GM23338 (cell line): ENCODE results near the gene CD82. TPM values are rescaled to one million over a fixed set of nuclear protein-coding genes. Genes with fewer than 3 reads are reported as not detected.

ENCODE experiments used
- ATAC-seq: fragments of 200-7000 bp; cut with Tn5 transposase; 3 replicates; pipeline ENCODE4 v1.9.1; 2020
- DNase-seq: peaks from one replicate; pipeline ENCODE4 v3.0.0-alpha.2; 2015; ENCODE audit warnings: low spot score
- H2AFZ ChIP-seq: fragments of 200-600 bp; sonication (generic); 2 replicates; pipeline ENCODE4 v1.8.0; 2016; ENCODE audit warnings: antibody characterized with exemption, mild to moderate bottlenecking, moderate library complexity
- H3F3A ChIP-seq: fragments of 200-600 bp; sonication (generic); replicated peaks from 2 replicates; pipeline ENCODE4 v1.8.0; 2017; ENCODE audit warnings: antibody characterized with exemption, mixed run types, low read depth
- H3K27ac ChIP-seq: fragments of 200-600 bp; sonication (generic); 2 replicates; pipeline ENCODE4 v1.6.1; 2016; ENCODE audit warnings: low read depth
- H3K27me3 ChIP-seq: fragments of 200-600 bp; sonication (generic); 2 replicates; pipeline ENCODE4 v1.8.0; 2016; ENCODE audit warnings: mild to moderate bottlenecking, mixed run types, moderate library complexity; ENCODE audit not compliant: insufficient read depth
- H3K36me3 ChIP-seq: fragments of 200-600 bp; sonication (generic); 2 replicates; pipeline ENCODE4 v1.8.0; 2016; ENCODE audit warnings: mild to moderate bottlenecking; ENCODE audit not compliant: insufficient read depth
- H3K4me1 ChIP-seq: fragments of 200-600 bp; sonication (generic); 2 replicates; pipeline ENCODE4 v1.8.0; 2016; ENCODE audit warnings: mild to moderate bottlenecking, moderate library complexity; ENCODE audit not compliant: insufficient read depth
- H3K4me2 ChIP-seq: fragments of 200-600 bp; sonication (generic); 2 replicates; pipeline ENCODE4 v1.7.1; 2017; ENCODE audit warnings: mixed run types
- H3K4me3 ChIP-seq: fragments of 200-600 bp; sonication (generic); 2 replicates; pipeline ENCODE4 v1.6.1; 2016; ENCODE audit warnings: mixed run types
- H3K79me2 ChIP-seq: fragments of 200-600 bp; sonication (generic); replicated peaks from 2 replicates; pipeline ENCODE4 v1.8.0; 2017; ENCODE audit warnings: mild to moderate bottlenecking; ENCODE audit not compliant: insufficient read depth
- H3K9me2 ChIP-seq: fragments of 200-600 bp; sonication (generic); 2 replicates; pipeline ENCODE4 v1.8.0; 2017; ENCODE audit not compliant: insufficient read depth
- H4K20me1 ChIP-seq: fragments of 200-600 bp; sonication (generic); replicated peaks from 2 replicates; pipeline ENCODE4 v1.8.0; 2017; ENCODE audit warnings: mild to moderate bottlenecking; ENCODE audit not compliant: insufficient read depth
- H3K27ac Mint-ChIP-seq: 2 replicates; pipeline ENCODE4 v1.8.0; 2020; ENCODE audit warnings: inconsistent platforms, mild to moderate bottlenecking, moderate library complexity, mixed read lengths
- H3K27me3 Mint-ChIP-seq: 3 replicates; pipeline ENCODE4 v1.8.0; 2022; ENCODE audit warnings: low read depth, mild to moderate bottlenecking, moderate library complexity, mixed read lengths, inconsistent platforms; ENCODE audit not compliant: insufficient read depth, poor library complexity
- H3K36me3 Mint-ChIP-seq: 3 replicates; pipeline ENCODE4 v1.8.0; 2021; ENCODE audit warnings: low read depth, mild to moderate bottlenecking, inconsistent platforms, moderate library complexity, mixed read lengths
- H3K4me1 Mint-ChIP-seq: 3 replicates; pipeline ENCODE4 v1.8.0; 2020; ENCODE audit warnings: mild to moderate bottlenecking, inconsistent platforms, mixed read lengths
- H3K4me3 Mint-ChIP-seq: 3 replicates; pipeline ENCODE4 v1.8.0; 2021; ENCODE audit warnings: moderate library complexity, mild to moderate bottlenecking, inconsistent platforms, mixed read lengths
- H3K9me3 Mint-ChIP-seq: 3 replicates; pipeline ENCODE4 v1.8.0; 2020; ENCODE audit warnings: moderate library complexity, mild to moderate bottlenecking, inconsistent platforms, mixed read lengths
- JUNB ChIP-seq: IDR thresholded peaks from one replicate; pipeline ENCODE4 v1.6.1; 2016; ENCODE audit warnings: antibody characterized with exemption; ENCODE audit not compliant: unreplicated experiment
- NANOG ChIP-seq: IDR thresholded peaks from 2 replicates; pipeline ENCODE4 v1.6.1; 2016; ENCODE audit warnings: antibody characterized with exemption, borderline replicate concordance
- polyA plus RNA-seq: library from polyadenylated mRNA; unstranded; fragments of >200 nt; fragmentation: Nextera tagmentation; extraction: Ambion mirVana; gene quantifications from 2 replicates; pipeline ENCODE4 v1.2.1, GENCODE V29; 2016
- total RNA-seq: library from RNA; depleted of rRNA; stranded (reverse); fragments of >200 nt; shearing (Covaris generic); gene quantifications from 2 replicates; pipeline ENCODE4 v1.2.3, GENCODE V29; 2014
- TF ChIP-seq, protein P1 (sequence below), 2 experiments: fragments of 200-600 bp in 1 of 2; sonication (generic) in 1 of 2; conservative IDR thresholded peaks; 2 replicates each; pipeline versions ENCODE4 v1.5.1 to v1.6.1; 2016 to 2017; ENCODE audit warnings: antibody characterized with exemption in 2 of 2, low read depth in 2 of 2, mild to moderate bottlenecking in 2 of 2, moderate library complexity in 1 of 2

The CD82 gene
- total and polyA plus RNA-seq, 2 experiments from 2014 or later: 4.4 to 4.9 TPM

GRCh38 chr11:44632466-44633123, 67.1 kb downstream of the CD82 start:
- no peaks in the 10 kb centered on the region for H3K27me3 ChIP-seq
- ATAC-seq: peak; percentile 61
- H3F3A ChIP-seq: no peaks in the 10 kb centered on the region
- peaks cover 19% of the 10 kb centered on the region for H3K4me1 ChIP-seq
- H3K4me1 Mint-ChIP-seq: peaks cover 29% of the 10 kb centered on the region
- no peak overlapping the region for H3K27ac ChIP-seq
- peaks cover 12% of the 10 kb centered on the region for H3K27me3 Mint-ChIP-seq
- no peaks in the 10 kb centered on the region for H4K20me1 ChIP-seq
- peak; percentile 76 for DNase-seq
- H2AFZ ChIP-seq: no peak overlapping the region
- H3K4me3 ChIP-seq: no peak overlapping the region
- H3K36me3 ChIP-seq: no peaks in the 10 kb centered on the region
- no peaks in the 10 kb centered on the region for H3K36me3 Mint-ChIP-seq
- no peak overlapping the region; the same call in 1 of the 2 replicates for H3K27ac Mint-ChIP-seq
- TF ChIP-seq NANOG: no peak
- TF ChIP-seq, protein P1, sequence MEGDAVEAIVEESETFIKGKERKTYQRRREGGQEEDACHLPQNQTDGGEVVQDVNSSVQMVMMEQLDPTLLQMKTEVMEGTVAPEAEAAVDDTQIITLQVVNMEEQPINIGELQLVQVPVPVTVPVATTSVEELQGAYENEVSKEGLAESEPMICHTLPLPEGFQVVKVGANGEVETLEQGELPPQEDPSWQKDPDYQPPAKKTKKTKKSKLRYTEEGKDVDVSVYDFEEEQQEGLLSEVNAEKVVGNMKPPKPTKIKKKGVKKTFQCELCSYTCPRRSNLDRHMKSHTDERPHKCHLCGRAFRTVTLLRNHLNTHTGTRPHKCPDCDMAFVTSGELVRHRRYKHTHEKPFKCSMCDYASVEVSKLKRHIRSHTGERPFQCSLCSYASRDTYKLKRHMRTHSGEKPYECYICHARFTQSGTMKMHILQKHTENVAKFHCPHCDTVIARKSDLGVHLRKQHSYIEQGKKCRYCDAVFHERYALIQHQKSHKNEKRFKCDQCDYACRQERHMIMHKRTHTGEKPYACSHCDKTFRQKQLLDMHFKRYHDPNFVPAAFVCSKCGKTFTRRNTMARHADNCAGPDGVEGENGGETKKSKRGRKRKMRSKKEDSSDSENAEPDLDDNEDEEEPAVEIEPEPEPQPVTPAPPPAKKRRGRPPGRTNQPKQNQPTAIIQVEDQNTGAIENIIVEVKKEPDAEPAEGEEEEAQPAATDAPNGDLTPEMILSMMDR (conservative IDR thresholded peaks at IDR 0.05; ENCODE audit: low read depth in 2 of 2): peak in 1 of 2 experiments; percentile 42; a peak in 2 of 4 replicates
- H3K4me3 Mint-ChIP-seq: no peak overlapping the region
- H3K79me2 ChIP-seq: no peaks in the 10 kb centered on the region
- no peak overlapping the region for H3K4me2 ChIP-seq
- no peaks in the 10 kb centered on the region; the same call in 2 of the 3 replicates for H3K9me3 Mint-ChIP-seq
- H3K9me2 ChIP-seq: no peaks in the 10 kb centered on the region

GRCh38 chr11:44633641-44634040, 68.2 kb downstream of the CD82 start:
- Histone ChIP-seq H3K4me2 (no peak overlapping the region), H3F3A (no peaks in the 10 kb centered on the region), H3K27me3 (no peaks in the 10 kb centered on the region), H3K79me2 (no peaks in the 10 kb centered on the region), H3K4me1 (peaks cover 19% of the 10 kb centered on the region), H2AFZ (no peak overlapping the region), H3K4me3 (no peak overlapping the region), H3K9me2 (no peaks in the 10 kb centered on the region), H3K36me3 (no peaks in the 10 kb centered on the region), H4K20me1 (no peaks in the 10 kb centered on the region), H3K27ac (no peak overlapping the region)
- ATAC-seq (peak; percentile 42), DNase-seq (no peak)
- H3K4me1 Mint-ChIP-seq: peaks cover 29% of the 10 kb centered on the region
- TF ChIP-seq JUNB: no peak
- TF ChIP-seq, protein P1 (conservative IDR thresholded peaks at IDR 0.05; ENCODE audit: low read depth in 2 of 2): peak; percentile 38 to 71
- H3K4me3 Mint-ChIP-seq: no peak overlapping the region
- no peaks in the 10 kb centered on the region for H3K36me3 Mint-ChIP-seq
- H3K27ac Mint-ChIP-seq: no peak overlapping the region
- H3K27me3 Mint-ChIP-seq: peaks cover 10% of the 10 kb centered on the region
- no peaks in the 10 kb centered on the region; the same call in 2 of the 3 replicates for H3K9me3 Mint-ChIP-seq
